HepG2 (cell line): ENCODE data around the gene DHRS11. TPM values are rescaled to one million over a fixed set of nuclear protein-coding genes. Genes with fewer than 3 reads are reported as not detected.

Source experiments
- ADNP ChIP-seq: sonication (generic); formaldehyde crosslinking; IDR thresholded peaks from 2 replicates; pipeline ENCODE4 v1.4.0; 2020; ENCODE audit warnings: missing genetic modification reagents
- ARNTL ChIP-seq: sonication (generic); formaldehyde crosslinking; IDR thresholded peaks from 2 replicates; pipeline ENCODE4 v1.4.0; 2020; ENCODE audit warnings: mild to moderate bottlenecking, missing genetic modification reagents
- BATF2 ChIP-seq: sonication (generic); formaldehyde crosslinking; IDR thresholded peaks from 2 replicates; pipeline ENCODE4 v1.8.0; 2022; ENCODE audit warnings: mild to moderate bottlenecking, missing genetic modification reagents, moderate library complexity
- CTCF ChIP-seq: sonication (generic); formaldehyde crosslinking; IDR thresholded peaks from 2 replicates; pipeline ENCODE4 v1.5.0; 2020; ENCODE audit warnings: mild to moderate bottlenecking, missing genetic modification reagents, moderate library complexity
- FOXO1 ChIP-seq: sonication (generic); formaldehyde crosslinking; IDR thresholded peaks from 2 replicates; pipeline ENCODE4 v1.4.0; 2020; ENCODE audit warnings: missing genetic modification reagents
- KMT2B ChIP-seq: IDR thresholded peaks from 2 replicates; pipeline ENCODE4 v1.6.1; 2016; ENCODE audit warnings: missing genetic modification reagents, missing compliant biosample characterization
- MED1 ChIP-seq: sonication (generic); formaldehyde crosslinking; IDR thresholded peaks from 2 replicates; pipeline ENCODE4 v1.4.0; 2020; ENCODE audit warnings: missing genetic modification reagents
- MTF1 ChIP-seq: sonication (generic); formaldehyde crosslinking; IDR thresholded peaks from 2 replicates; pipeline ENCODE4 v1.5.0; 2020; ENCODE audit warnings: missing genetic modification reagents
- NPAS2 ChIP-seq: sonication (generic); formaldehyde crosslinking; IDR thresholded peaks from 2 replicates; pipeline ENCODE4 v1.8.0; 2022; ENCODE audit warnings: mild to moderate bottlenecking, missing genetic modification reagents, borderline replicate concordance
- PPARG ChIP-seq: conservative IDR thresholded peaks from 2 replicates; pipeline ENCODE4 v1.6.1; 2016; ENCODE audit warnings: missing biosample characterization, missing genetic modification reagents
- SOX13 ChIP-seq, 3 experiments: fragments of 450-650 bp in 1 of 3; sonication (generic) in 1 of 3; formaldehyde crosslinking in 1 of 3; IDR thresholded peaks in 2 of 3; conservative IDR thresholded peaks in 1 of 3; 2 replicates each; pipeline versions ENCODE4 v1.5.0 to v1.6.1; 2016 to 2020; ENCODE audit warnings: antibody characterized with exemption in 1 of 3, mild to moderate bottlenecking in 1 of 3, missing compliant biosample characterization in 1 of 3, missing genetic modification reagents in 1 of 3, moderate library complexity in 1 of 3
- TBX3 ChIP-seq: fragments of 450-650 bp; IDR thresholded peaks from 2 replicates; pipeline ENCODE4 v1.6.1; 2017; ENCODE audit warnings: antibody characterized with exemption, mild to moderate bottlenecking, inconsistent platforms, borderline replicate concordance
- ZBTB38 ChIP-seq: sonication (generic); formaldehyde crosslinking; IDR thresholded peaks from 2 replicates; pipeline ENCODE4 v1.5.1; 2020; ENCODE audit warnings: mild to moderate bottlenecking, missing genetic modification reagents
- ZNF121 ChIP-seq: sonication (generic); formaldehyde crosslinking; IDR thresholded peaks from 2 replicates; pipeline ENCODE4 v1.5.0; 2020; ENCODE audit warnings: mild to moderate bottlenecking, missing genetic modification reagents
- ZNF143 ChIP-seq: sonication (generic); formaldehyde crosslinking; IDR thresholded peaks from 2 replicates; pipeline ENCODE4 v1.4.0; 2020; ENCODE audit warnings: missing genetic modification reagents
- ZNF205 ChIP-seq: IDR thresholded peaks from 2 replicates; pipeline ENCODE4 v1.6.1; 2018; ENCODE audit warnings: missing biosample characterization, missing genetic modification reagents
- ZNF280B ChIP-seq: sonication (generic); formaldehyde crosslinking; IDR thresholded peaks from 2 replicates; pipeline ENCODE4 v1.5.0; 2020; ENCODE audit warnings: missing genetic modification reagents, mild to moderate bottlenecking, borderline replicate concordance
- ZNF337 ChIP-seq: sonication (generic); formaldehyde crosslinking; IDR thresholded peaks from 2 replicates; pipeline ENCODE4 v1.5.1; 2020; ENCODE audit warnings: missing genetic modification reagents, low read depth, mild to moderate bottlenecking, borderline replicate concordance
- ZNF674 ChIP-seq: sonication (generic); formaldehyde crosslinking; IDR thresholded peaks from 2 replicates; pipeline ENCODE4 v1.5.0; 2020; ENCODE audit warnings: low read depth, mild to moderate bottlenecking, missing genetic modification reagents
- ZNF839 ChIP-seq: sonication (generic); formaldehyde crosslinking; IDR thresholded peaks from 2 replicates; pipeline ENCODE4 v1.4.0; 2020; ENCODE audit warnings: missing genetic modification reagents, mild to moderate bottlenecking, borderline replicate concordance
- polyA plus RNA-seq, 8 experiments: library from polyadenylated mRNA; depleted of rRNA in 3 of 8; stranded (reverse) in 7 of 8; unstranded in 1 of 8; fragments of >200 nt; fragmentation: Illumina TruSeq in 4 of 8; extraction: Trizol in 4 of 8; gene quantifications; 2 replicates each; pipeline versions ENCODE4 v1.2.1 to v1.2.3, GENCODE V29; 2011 to 2016; ENCODE audit warnings: low read depth in 4 of 8, missing spikeins in 1 of 8, mixed read lengths in 1 of 8; ENCODE audit not compliant: insufficient read depth in 1 of 8
- total RNA-seq, 5 experiments: library from RNA; depleted of rRNA; stranded (reverse); fragments of >200 nt; fragmentation: Illumina TruSeq; extraction: Trizol; gene quantifications; 2 replicates each; pipeline ENCODE4 v1.2.3, GENCODE V29; 2016; ENCODE audit warnings: low read depth in 1 of 5
- TF ChIP-seq, protein P1 (sequence below): sonication (generic); formaldehyde crosslinking; IDR thresholded peaks from 2 replicates; pipeline ENCODE4 v1.4.0; 2020; ENCODE audit warnings: missing genetic modification reagents, borderline replicate concordance

The DHRS11 gene
- total and polyA plus RNA-seq, 2 of the 13 experiments (the other 11 are each of a cell fraction or from before 2014, with no cell fraction given) = 28.4 to 41.9 TPM

DNA sequence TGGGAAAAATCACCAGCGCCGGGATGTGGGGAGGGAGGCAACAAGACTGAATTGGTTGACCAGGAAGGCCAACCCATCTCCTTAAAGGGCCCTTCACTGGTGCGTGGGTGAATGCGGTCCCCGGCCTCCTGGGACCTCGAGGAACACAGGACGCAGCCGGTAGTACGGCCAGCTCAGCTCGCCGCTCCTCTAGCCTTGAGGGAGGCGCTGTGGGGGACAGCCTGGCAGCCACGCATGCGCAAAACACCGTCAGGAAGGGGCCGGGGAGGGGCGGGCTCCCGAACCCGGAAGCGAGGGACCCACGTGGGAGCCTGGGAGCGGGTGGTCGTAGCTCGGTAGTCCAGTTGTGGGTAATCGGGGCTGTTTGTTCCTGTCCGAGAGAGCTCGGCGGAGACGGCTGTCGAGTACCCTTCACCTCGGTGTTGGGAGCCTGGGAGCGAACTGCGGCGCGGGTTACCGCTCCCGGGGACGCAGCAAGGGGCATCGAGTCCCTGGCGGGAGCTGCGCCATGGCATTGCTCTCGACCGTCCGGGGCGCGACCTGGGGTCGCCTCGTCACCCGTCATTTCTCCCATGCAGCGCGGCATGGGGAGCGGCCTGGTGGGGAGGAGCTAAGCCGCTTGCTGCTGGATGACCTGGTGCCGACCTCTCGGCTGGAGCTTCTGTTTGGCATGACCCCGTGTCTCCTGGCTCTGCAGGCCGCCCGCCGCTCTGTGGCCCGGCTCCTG is 9.8 kb downstream of the DHRS11 start, which contains the start of gene MRM1 (continued):
- TF ChIP-seq FOXO1 = peak; percentile 17; the same call in 1 of the 2 replicates
- TF ChIP-seq ZNF337 (CRISPR knock-in tag) = peak; percentile 92; the same call in 1 of the 2 replicates
- peak; percentile 67 for TF ChIP-seq KMT2B (CRISPR knock-in tag)
- TF ChIP-seq, protein P1, sequence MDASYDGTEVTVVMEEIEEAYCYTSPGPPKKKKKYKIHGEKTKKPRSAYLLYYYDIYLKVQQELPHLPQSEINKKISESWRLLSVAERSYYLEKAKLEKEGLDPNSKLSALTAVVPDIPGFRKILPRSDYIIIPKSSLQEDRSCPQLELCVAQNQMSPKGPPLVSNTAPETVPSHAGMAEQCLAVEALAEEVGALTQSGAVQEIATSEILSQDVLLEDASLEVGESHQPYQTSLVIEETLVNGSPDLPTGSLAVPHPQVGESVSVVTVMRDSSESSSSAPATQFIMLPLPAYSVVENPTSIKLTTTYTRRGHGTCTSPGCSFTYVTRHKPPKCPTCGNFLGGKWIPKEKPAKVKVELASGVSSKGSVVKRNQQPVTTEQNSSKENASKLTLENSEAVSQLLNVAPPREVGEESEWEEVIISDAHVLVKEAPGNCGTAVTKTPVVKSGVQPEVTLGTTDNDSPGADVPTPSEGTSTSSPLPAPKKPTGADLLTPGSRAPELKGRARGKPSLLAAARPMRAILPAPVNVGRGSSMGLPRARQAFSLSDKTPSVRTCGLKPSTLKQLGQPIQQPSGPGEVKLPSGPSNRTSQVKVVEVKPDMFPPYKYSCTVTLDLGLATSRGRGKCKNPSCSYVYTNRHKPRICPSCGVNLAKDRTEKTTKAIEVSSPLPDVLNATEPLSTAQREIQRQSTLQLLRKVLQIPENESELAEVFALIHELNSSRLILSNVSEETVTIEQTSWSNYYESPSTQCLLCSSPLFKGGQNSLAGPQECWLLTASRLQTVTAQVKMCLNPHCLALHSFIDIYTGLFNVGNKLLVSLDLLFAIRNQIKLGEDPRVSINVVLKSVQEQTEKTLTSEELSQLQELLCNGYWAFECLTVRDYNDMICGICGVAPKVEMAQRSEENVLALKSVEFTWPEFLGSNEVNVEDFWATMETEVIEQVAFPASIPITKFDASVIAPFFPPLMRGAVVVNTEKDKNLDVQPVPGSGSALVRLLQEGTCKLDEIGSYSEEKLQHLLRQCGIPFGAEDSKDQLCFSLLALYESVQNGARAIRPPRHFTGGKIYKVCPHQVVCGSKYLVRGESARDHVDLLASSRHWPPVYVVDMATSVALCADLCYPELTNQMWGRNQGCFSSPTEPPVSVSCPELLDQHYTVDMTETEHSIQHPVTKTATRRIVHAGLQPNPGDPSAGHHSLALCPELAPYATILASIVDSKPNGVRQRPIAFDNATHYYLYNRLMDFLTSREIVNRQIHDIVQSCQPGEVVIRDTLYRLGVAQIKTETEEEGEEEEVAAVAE (CRISPR knock-in tag) = peak; percentile 42; the same call in 1 of the 2 replicates
- TF ChIP-seq ZNF839 = no peak
- TF ChIP-seq ARNTL (CRISPR knock-in tag) = peak; percentile 58
- no peak for TF ChIP-seq PPARG (CRISPR knock-in tag)
- TF ChIP-seq MED1 (CRISPR knock-in tag) = peak; percentile 67
- peak; percentile 47; the same call in 1 of the 2 replicates for TF ChIP-seq ZNF674 (CRISPR knock-in tag)
- no peak for TF ChIP-seq SOX13 (IDR thresholded peaks at IDR 0.05)
- TF ChIP-seq SOX13 (CRISPR knock-in tag; conservative IDR thresholded peaks at IDR 0.05 in 1 of 2, IDR thresholded peaks at IDR 0.05 in 1 of 2) = 0 out of 4 replicates have a peak, but pooled peaks of 1 of the 2 experiments have one; percentile 7
- TF ChIP-seq BATF2 (CRISPR knock-in tag) = no peak
- no peak for TF ChIP-seq ZBTB38 (CRISPR knock-in tag)
- TF ChIP-seq ZNF143 (CRISPR knock-in tag) = peak; percentile 63
- no peak for TF ChIP-seq MTF1 (CRISPR knock-in tag)
- TF ChIP-seq ADNP = no peak; the same call in 1 of the 2 replicates
- no peak for TF ChIP-seq NPAS2
- TF ChIP-seq ZNF280B (CRISPR knock-in tag) = no peak
- 0 out of 2 replicates have a peak, but pooled peaks have one; percentile 50 for TF ChIP-seq ZNF121 (CRISPR knock-in tag)
- TF ChIP-seq CTCF (CRISPR knock-in tag) = peak; percentile 67
- no peak for TF ChIP-seq ZNF205 (CRISPR knock-in tag)
- no peak for TF ChIP-seq TBX3
